ENCODE results near the gene PAPSS2. TPM values are rescaled to one million over a fixed set of nuclear protein-coding genes. Genes with fewer than 3 reads are reported as not detected.
"Not testable (repeated sequence)": the region's sequence is repeated elsewhere in the genome, so short reads cannot be mapped to it uniquely, and the experiment has no call there.

PAPSS2 gene
- total RNA-seq, 1 donor from 2014 or later, result 52.6 TPM

- no peak for DNase-seq (ENCODE audit: low read depth in 2 of 2)
Measured at GRCh38 chr10:87702973-87703294, 43.3 kb downstream of the PAPSS2 start.

- no peak for DNase-seq (ENCODE audit: low read depth in 2 of 2)
Measured at GRCh38 chr10:87703771-87704170, 44.1 kb downstream of the PAPSS2 start.

GRCh38 chr10:87705339-87705738, 45.7 kb downstream of the PAPSS2 start:
- no peak for DNase-seq (ENCODE audit: low read depth in 2 of 2)

- DNase-seq (ENCODE audit: low read depth in 2 of 2), result no peak
Measured at GRCh38 chr10:87706731-87707130, 47.1 kb downstream of the PAPSS2 start.

- no peak for DNase-seq (ENCODE audit: low read depth in 2 of 2)
Measured at GRCh38 chr10:87707254-87707653, 47.6 kb downstream of the PAPSS2 start.

- no peak for DNase-seq (ENCODE audit: low read depth in 2 of 2)
Measured at GRCh38 chr10:87712913-87713616, 53.4 kb downstream of the PAPSS2 start.

GRCh38 chr10:87713707-87714106, 54.0 kb downstream of the PAPSS2 start:
- DNase-seq (ENCODE audit: low read depth in 2 of 2), result no peak

- DNase-seq (ENCODE audit: low read depth in 2 of 2), result no peak
Measured at GRCh38 chr10:87715552-87716347, 56.1 kb downstream of the PAPSS2 start.

GRCh38 chr10:87716348-87716670, 56.6 kb downstream of the PAPSS2 start:
- peak in 1 of 2 donors; percentile 41 for DNase-seq (ENCODE audit: low read depth in 2 of 2)

GRCh38 chr10:87720665-87721064, 61.0 kb downstream of the PAPSS2 start:
- DNase-seq (ENCODE audit: low read depth in 2 of 2), result no peak

GRCh38 chr10:87721781-87722180, 62.1 kb downstream of the PAPSS2 start:
- DNase-seq (ENCODE audit: low read depth in 2 of 2), result peak; percentile 65

- no peak for DNase-seq (ENCODE audit: low read depth in 2 of 2)
Measured at GRCh38 chr10:87722716-87723115, 63.0 kb downstream of the PAPSS2 start.

GRCh38 chr10:87723500-87723899, 63.8 kb downstream of the PAPSS2 start:
- DNase-seq (ENCODE audit: low read depth in 2 of 2), result peak in 1 of 2 donors; percentile 25

GRCh38 chr10:87724789-87725188, 65.1 kb downstream of the PAPSS2 start:
- DNase-seq (ENCODE audit: low read depth in 2 of 2), result no peak

- DNase-seq (ENCODE audit: low read depth in 2 of 2), result no peak
Measured at GRCh38 chr10:87729940-87730339, 70.3 kb downstream of the PAPSS2 start.

GRCh38 chr10:87733081-87733480, 73.4 kb downstream of the PAPSS2 start:
- DNase-seq (ENCODE audit: low read depth in 2 of 2), result peak in 1 of 2 donors; percentile 45

- peak; percentile 46 to 56 for DNase-seq (ENCODE audit: low read depth in 2 of 2)
Measured at GRCh38 chr10:87734987-87735827, 75.5 kb downstream of the PAPSS2 start.

- DNase-seq (ENCODE audit: low read depth in 2 of 2), result not testable (repeated sequence)
Measured at GRCh38 chr10:87738253-87738652, 78.6 kb downstream of the PAPSS2 start.

- DNase-seq (ENCODE audit: low read depth in 2 of 2), result no peak
Measured at GRCh38 chr10:87739703-87740102, 80.0 kb downstream of the PAPSS2 start.

GRCh38 chr10:87740254-87740655, 80.6 kb downstream of the PAPSS2 start:
- DNase-seq (ENCODE audit: low read depth in 2 of 2), result no peak

GRCh38 chr10:87742992-87743610, 83.4 kb downstream of the PAPSS2 start:
- not testable (repeated sequence) for DNase-seq (ENCODE audit: low read depth in 2 of 2)

- DNase-seq (ENCODE audit: low read depth in 2 of 2), result no peak
Measured at GRCh38 chr10:87744606-87745005, 84.9 kb downstream of the PAPSS2 start.

All from dermis microvascular lymphatic vessel endothelial cell (primary cell).